Measurements from ENCODE around the gene TDP1. TPM values are rescaled to one million over a fixed set of nuclear protein-coding genes. Genes with fewer than 3 reads are reported as not detected.

The TDP1 gene
- total and polyA plus RNA-seq, 2 of the 13 experiments (the other 11 are each of a cell fraction or from before 2014, with no cell fraction given): 16.4 to 31.2 TPM

DNA sequence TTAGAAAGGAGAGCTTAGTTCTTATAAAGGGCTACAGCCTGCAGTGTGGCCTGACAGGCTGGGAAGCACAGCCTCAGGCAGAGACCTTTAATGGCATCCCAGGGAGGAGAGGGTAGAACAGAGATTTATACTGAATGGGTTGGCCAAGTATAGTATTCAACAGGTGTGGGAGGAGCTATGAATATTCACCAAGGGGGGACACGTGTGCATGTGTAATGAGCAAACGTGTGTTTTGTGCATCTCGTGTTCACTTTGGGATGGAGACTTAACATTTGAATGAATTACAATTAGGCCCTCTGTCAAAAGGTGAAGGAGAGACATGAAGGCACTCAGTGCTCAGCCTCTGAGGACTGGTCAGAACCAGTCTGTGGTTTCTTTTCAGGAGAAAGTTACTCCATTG lies 5.2 kb downstream of the TDP1 start:
- FAIRE-seq (no peak), ATAC-seq (no peak), DNase-seq (ENCODE audit: low spot score) (no peak)
- H3K9ac ChIP-seq (ENCODE audit: insufficient read depth, low read depth, low read length): no peak overlapping the region
- peaks cover 8 to 30% of the 10 kb centered on the region in 2 experiments; a peak in 4 of 5 replicates for H3K36me3 ChIP-seq (replicated peaks in 1 of 2; ENCODE audit: control insufficient read depth in 1 of 2, insufficient read depth in 2 of 2, low read length in 2 of 2)
- in situ Hi-C loops (cut with HindIII; ENCODE audit: extremely low pct_ligation_motif_present, low pct_unique_long_range_greater_than_20kb) (loop anchor here (25.0 kb wide), 1 partner anchor 276 kb away; no protein-coding TSS in a partner anchor), intact Hi-C loops (cut with micrococcal nuclease; ENCODE audit: unreplicated experiment) (no loop called here)
- peaks cover 39% of the 10 kb centered on the region for H3K4me1 ChIP-seq (ENCODE audit: insufficient read depth, low read length)
- H3K9me3 ChIP-seq (ENCODE audit: low read length): no peaks in the 10 kb centered on the region
- H3K79me2 ChIP-seq (ENCODE audit: insufficient read depth, low read length): peaks cover 23% of the 10 kb centered on the region
- CTCF ChIA-PET (ENCODE audit: low intra/inter-chr PET ratio, low total read pairs): no interaction called here
- BruUV-seq (replicated peaks): no TSS peak
- no peaks in the 10 kb centered on the region; a peak in 1 of 5 replicates for H3K27me3 ChIP-seq (ENCODE audit: control insufficient read depth in 1 of 2, insufficient read depth in 2 of 2, low read length in 2 of 2)
- H3K27ac ChIP-seq (ENCODE audit: extremely low read length, insufficient read depth, low read length): no peak overlapping the region
- TF ChIP-seq, protein P1, sequence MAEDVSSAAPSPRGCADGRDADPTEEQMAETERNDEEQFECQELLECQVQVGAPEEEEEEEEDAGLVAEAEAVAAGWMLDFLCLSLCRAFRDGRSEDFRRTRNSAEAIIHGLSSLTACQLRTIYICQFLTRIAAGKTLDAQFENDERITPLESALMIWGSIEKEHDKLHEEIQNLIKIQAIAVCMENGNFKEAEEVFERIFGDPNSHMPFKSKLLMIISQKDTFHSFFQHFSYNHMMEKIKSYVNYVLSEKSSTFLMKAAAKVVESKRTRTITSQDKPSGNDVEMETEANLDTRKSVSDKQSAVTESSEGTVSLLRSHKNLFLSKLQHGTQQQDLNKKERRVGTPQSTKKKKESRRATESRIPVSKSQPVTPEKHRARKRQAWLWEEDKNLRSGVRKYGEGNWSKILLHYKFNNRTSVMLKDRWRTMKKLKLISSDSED (CRISPR knock-in tag; IDR thresholded peaks at IDR 0.05): no peak
- TF ChIP-seq ATF7-NPFF (CRISPR knock-in tag; IDR thresholded peaks at IDR 0.05; ENCODE audit: low read depth): no peak
- no peak for TF ChIP-seq ZNF629 (CRISPR knock-in tag; conservative IDR thresholded peaks at IDR 0.05)
- no peak for TF ChIP-seq ZBTB20 (CRISPR knock-in tag; IDR thresholded peaks at IDR 0.05; ENCODE audit: borderline replicate concordance, low read depth)
- TF ChIP-seq ZNF230 (CRISPR knock-in tag; IDR thresholded peaks at IDR 0.05): no peak
- H3K4me3 ChIP-seq (replicated peaks in 1 of 3; ENCODE audit: insufficient read depth in 1 of 3, low read depth in 2 of 3, low read length in 3 of 3): no peak overlapping the region
- WGBS (ENCODE audit: low lambda C conversion rate): 90% methylated on average over 3 of the region's 3 CpGs
- H3K4me2 ChIP-seq (ENCODE audit: low read depth, low read length): no peak overlapping the region
- POLR2A ChIA-PET: no interaction called here
- H2AFZ ChIP-seq (ENCODE audit: low read length): no peak overlapping the region
- H4K20me1 ChIP-seq (ENCODE audit: insufficient read depth, low read length): no peaks in the 10 kb centered on the region

DNA sequence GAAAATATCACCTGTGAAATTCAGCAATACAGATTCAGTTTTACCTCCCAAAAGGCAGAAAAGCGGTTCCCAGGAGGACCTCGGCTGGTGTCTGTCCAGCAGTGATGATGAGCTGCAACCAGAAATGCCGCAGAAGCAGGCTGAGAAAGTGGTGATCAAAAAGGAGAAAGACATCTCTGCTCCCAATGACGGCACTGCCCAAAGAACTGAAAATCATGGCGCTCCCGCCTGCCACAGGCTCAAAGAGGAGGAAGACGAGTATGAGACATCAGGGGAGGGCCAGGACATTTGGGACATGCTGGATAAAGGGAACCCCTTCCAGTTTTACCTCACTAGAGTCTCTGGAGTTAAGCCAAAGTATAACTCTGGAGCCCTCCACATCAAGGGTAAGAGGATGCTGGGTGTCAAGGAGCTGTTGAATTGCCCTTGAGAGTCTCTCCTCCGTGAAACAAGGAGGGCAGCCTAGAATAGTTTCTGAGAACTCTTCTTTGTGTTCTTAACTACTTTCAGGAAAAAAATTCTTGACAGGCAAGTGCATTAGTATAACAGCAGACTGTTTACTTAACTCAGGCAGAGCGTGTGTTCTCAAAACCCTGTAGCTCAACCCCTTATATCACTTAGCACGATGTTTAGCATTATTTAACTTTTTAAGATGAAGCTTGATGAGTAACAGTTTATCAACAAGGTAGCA lies 7.7 kb downstream of the TDP1 start:
- BruUV-seq (replicated peaks): no TSS peak
- H3K79me2 ChIP-seq (ENCODE audit: insufficient read depth, low read length): peaks cover 6% of the 10 kb centered on the region
- intact Hi-C loops (cut with micrococcal nuclease; ENCODE audit: unreplicated experiment): no loop called here

More for the DNA sequence above, 7.7 kb downstream of the TDP1 start:
- no peaks in the 10 kb centered on the region for H3K27me3 ChIP-seq (ENCODE audit: control insufficient read depth in 1 of 2, insufficient read depth in 2 of 2, low read length in 2 of 2)
- H3K4me3 ChIP-seq (replicated peaks in 1 of 3; ENCODE audit: insufficient read depth in 1 of 3, low read depth in 2 of 3, low read length in 3 of 3): no peak overlapping the region
- WGBS (ENCODE audit: low lambda C conversion rate): 97% methylated on average over 10 of the region's 10 CpGs
- no peak overlapping the region for H3K27ac ChIP-seq (ENCODE audit: extremely low read length, insufficient read depth, low read length)
- H4K20me1 ChIP-seq (ENCODE audit: insufficient read depth, low read length): no peaks in the 10 kb centered on the region
- no peak for FAIRE-seq
- CTCF ChIA-PET (ENCODE audit: low intra/inter-chr PET ratio, low total read pairs): no interaction called here
- H3K36me3 ChIP-seq (replicated peaks in 1 of 2; ENCODE audit: control insufficient read depth in 1 of 2, insufficient read depth in 2 of 2, low read length in 2 of 2): peaks cover 10 to 46% of the 10 kb centered on the region in 2 experiments; a peak in 4 of 5 replicates
- no peak overlapping the region for H2AFZ ChIP-seq (ENCODE audit: low read length)
- TF ChIP-seq AGO2 (optimal IDR thresholded peaks at IDR 0.05; ENCODE audit: low read depth, low read length): no peak
- TF ChIP-seq, protein P2, sequence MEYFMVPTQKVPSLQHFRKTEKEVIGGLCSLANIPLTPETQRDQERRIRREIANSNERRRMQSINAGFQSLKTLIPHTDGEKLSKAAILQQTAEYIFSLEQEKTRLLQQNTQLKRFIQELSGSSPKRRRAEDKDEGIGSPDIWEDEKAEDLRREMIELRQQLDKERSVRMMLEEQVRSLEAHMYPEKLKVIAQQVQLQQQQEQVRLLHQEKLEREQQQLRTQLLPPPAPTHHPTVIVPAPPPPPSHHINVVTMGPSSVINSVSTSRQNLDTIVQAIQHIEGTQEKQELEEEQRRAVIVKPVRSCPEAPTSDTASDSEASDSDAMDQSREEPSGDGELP (IDR thresholded peaks at IDR 0.05; ENCODE audit: borderline replicate concordance, low read depth): no peak
- no peak for TF ChIP-seq CCAR2 (optimal IDR thresholded peaks at IDR 0.05; ENCODE audit: low read depth, low read length)
- in situ Hi-C loops (cut with HindIII; ENCODE audit: extremely low pct_ligation_motif_present, low pct_unique_long_range_greater_than_20kb): loop anchor here (25.0 kb wide), 1 partner anchor 274 kb away; no protein-coding TSS in a partner anchor
- no peak overlapping the region for H3K4me2 ChIP-seq (ENCODE audit: low read depth, low read length)
- H3K4me1 ChIP-seq (ENCODE audit: insufficient read depth, low read length): peaks cover 22% of the 10 kb centered on the region
- POLR2A ChIA-PET: no interaction called here
- H3K9ac ChIP-seq (ENCODE audit: insufficient read depth, low read depth, low read length): no peak overlapping the region
- H3K9me3 ChIP-seq (ENCODE audit: low read length): no peaks in the 10 kb centered on the region
- no peak for ATAC-seq
- DNase-seq (ENCODE audit: low spot score): no peak

Measured in HepG2 (cell line).